WTC11 (cell line): ENCODE measurements around the gene QARS1. TPM values are rescaled to one million over a fixed set of nuclear protein-coding genes. Genes with fewer than 3 reads are reported as not detected.

Source experiments
- ATF1 ChIP-seq: sonication (generic); formaldehyde crosslinking; IDR thresholded peaks from 2 replicates; pipeline ENCODE4 v1.8.1; 2023; ENCODE audit warnings: mild to moderate bottlenecking, moderate library complexity, missing genetic modification reagents
- CBFB ChIP-seq: sonication (generic); formaldehyde crosslinking; IDR thresholded peaks from 2 replicates; pipeline ENCODE4 v1.8.1; 2022; ENCODE audit warnings: mild to moderate bottlenecking, low read depth, missing genetic modification reagents
- CREM ChIP-seq: sonication (generic); formaldehyde crosslinking; IDR thresholded peaks from 2 replicates; pipeline ENCODE4 v1.8.1; 2022; ENCODE audit warnings: mild to moderate bottlenecking, missing genetic modification reagents, moderate library complexity
- FOXK1 ChIP-seq: sonication (generic); formaldehyde crosslinking; IDR thresholded peaks from 2 replicates; pipeline ENCODE4 v1.8.0; 2022; ENCODE audit warnings: mild to moderate bottlenecking, moderate library complexity, missing genetic modification reagents
- MYBL2 ChIP-seq: sonication (generic); formaldehyde crosslinking; IDR thresholded peaks from 2 replicates; pipeline ENCODE4 v1.8.1; 2023; ENCODE audit warnings: mild to moderate bottlenecking, moderate library complexity, missing genetic modification reagents
- NFYB ChIP-seq: sonication (generic); formaldehyde crosslinking; conservative IDR thresholded peaks from 2 replicates; pipeline ENCODE4 v1.8.0; 2022; ENCODE audit warnings: low read depth, missing genetic modification reagents
- NR2C2 ChIP-seq: sonication (generic); formaldehyde crosslinking; IDR thresholded peaks from 2 replicates; pipeline ENCODE4 v1.8.0; 2022; ENCODE audit warnings: mild to moderate bottlenecking, missing genetic modification reagents
- SMAD4 ChIP-seq: sonication (generic); formaldehyde crosslinking; IDR thresholded peaks from 2 replicates; pipeline ENCODE4 v1.8.0; 2022; ENCODE audit warnings: mild to moderate bottlenecking, missing genetic modification reagents
- SOX15 ChIP-seq: fragments of 250-450 bp; sonication (Bioruptor Pico); IDR thresholded peaks from 2 replicates; pipeline ENCODE4 v1.9.0; 2021; ENCODE audit warnings: mild to moderate bottlenecking
- ZNF396 ChIP-seq: fragments of 250-450 bp; sonication (Bioruptor Pico); IDR thresholded peaks from 2 replicates; pipeline ENCODE4 v1.8.0; 2021; ENCODE audit warnings: mild to moderate bottlenecking, moderate library complexity, borderline replicate concordance
- total RNA-seq: library from RNA; stranded (reverse); gene quantifications from 3 replicates; pipeline ENCODE4 v1.2.3, GENCODE V29; 2021
- TF ChIP-seq, protein P1 (sequence below): fragments of 250-450 bp; sonication (Bioruptor Pico); conservative IDR thresholded peaks from 2 replicates; pipeline ENCODE4 v1.9.0; 2021; ENCODE audit warnings: mild to moderate bottlenecking
- TF ChIP-seq, protein P2 (sequence below): sonication (generic); formaldehyde crosslinking; IDR thresholded peaks from 2 replicates; pipeline ENCODE4 v1.8.1; 2022; ENCODE audit warnings: mild to moderate bottlenecking, moderate library complexity, missing genetic modification reagents
- TF ChIP-seq, protein P3 (sequence below): sonication (generic); formaldehyde crosslinking; IDR thresholded peaks from 2 replicates; pipeline ENCODE4 v1.8.0; 2022; ENCODE audit warnings: mild to moderate bottlenecking, missing genetic modification reagents
- TF ChIP-seq, protein P4 (sequence below): sonication (generic); formaldehyde crosslinking; IDR thresholded peaks from 2 replicates; pipeline ENCODE4 v1.8.1; 2022; ENCODE audit warnings: low read depth, mild to moderate bottlenecking, moderate library complexity, missing genetic modification reagents, borderline replicate concordance
- TF ChIP-seq, protein P5 (sequence below): sonication (generic); formaldehyde crosslinking; IDR thresholded peaks from 2 replicates; pipeline ENCODE4 v1.8.0; 2022; ENCODE audit warnings: missing genetic modification reagents
- TF ChIP-seq, protein P6 (sequence below): sonication (generic); formaldehyde crosslinking; conservative IDR thresholded peaks from 2 replicates; pipeline ENCODE4 v1.8.1; 2023; ENCODE audit warnings: mild to moderate bottlenecking, low read depth, missing genetic modification reagents, moderate library complexity
- TF ChIP-seq, protein P7 (sequence below): sonication (generic); formaldehyde crosslinking; IDR thresholded peaks from 2 replicates; pipeline ENCODE4 v1.8.1; 2023; ENCODE audit warnings: mild to moderate bottlenecking, missing genetic modification reagents, moderate library complexity
- TF ChIP-seq, protein P8 (sequence below): sonication (generic); formaldehyde crosslinking; IDR thresholded peaks from 2 replicates; pipeline ENCODE4 v1.8.1; 2023; ENCODE audit warnings: mild to moderate bottlenecking, moderate library complexity, missing genetic modification reagents

QARS1 gene
- total RNA-seq, 1 experiment from 2014 or later: 471 TPM

DNA sequence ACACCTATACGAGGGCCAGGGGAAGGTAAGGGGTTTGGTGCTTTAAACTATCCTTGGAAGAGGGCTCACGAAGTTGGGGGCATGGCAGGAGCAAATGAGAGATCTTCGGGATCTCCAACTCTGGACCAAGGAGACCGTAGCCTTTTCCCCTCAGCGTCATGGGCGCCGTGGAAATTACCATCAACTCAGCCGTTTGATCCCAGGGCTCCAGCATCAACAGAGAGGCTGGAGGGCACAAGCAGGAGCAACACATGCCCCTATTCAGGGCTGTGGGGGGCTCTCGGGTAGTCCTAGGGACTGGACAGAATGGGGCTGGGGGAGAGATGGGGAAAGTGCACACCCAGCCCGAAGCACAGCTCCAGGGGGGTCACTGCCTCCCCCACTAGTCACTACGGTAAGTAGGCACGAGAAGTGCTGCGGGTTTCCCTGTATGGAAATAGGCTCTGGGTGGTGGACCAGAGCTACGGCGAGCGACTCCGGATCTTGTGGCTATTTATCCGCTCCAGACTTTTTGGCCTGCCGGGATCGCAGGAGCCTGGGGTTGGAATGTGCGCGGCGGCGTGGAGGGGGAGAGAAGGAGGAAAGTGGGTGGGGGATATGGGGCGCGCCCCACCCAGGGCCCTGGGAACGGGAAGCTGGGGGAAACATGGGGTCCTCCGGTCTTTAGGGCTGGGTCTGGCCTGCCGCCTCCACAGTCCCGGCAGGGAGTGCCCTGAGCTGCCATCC is 28.8 kb upstream of the QARS1 start (continued):
- TF ChIP-seq, protein P1, sequence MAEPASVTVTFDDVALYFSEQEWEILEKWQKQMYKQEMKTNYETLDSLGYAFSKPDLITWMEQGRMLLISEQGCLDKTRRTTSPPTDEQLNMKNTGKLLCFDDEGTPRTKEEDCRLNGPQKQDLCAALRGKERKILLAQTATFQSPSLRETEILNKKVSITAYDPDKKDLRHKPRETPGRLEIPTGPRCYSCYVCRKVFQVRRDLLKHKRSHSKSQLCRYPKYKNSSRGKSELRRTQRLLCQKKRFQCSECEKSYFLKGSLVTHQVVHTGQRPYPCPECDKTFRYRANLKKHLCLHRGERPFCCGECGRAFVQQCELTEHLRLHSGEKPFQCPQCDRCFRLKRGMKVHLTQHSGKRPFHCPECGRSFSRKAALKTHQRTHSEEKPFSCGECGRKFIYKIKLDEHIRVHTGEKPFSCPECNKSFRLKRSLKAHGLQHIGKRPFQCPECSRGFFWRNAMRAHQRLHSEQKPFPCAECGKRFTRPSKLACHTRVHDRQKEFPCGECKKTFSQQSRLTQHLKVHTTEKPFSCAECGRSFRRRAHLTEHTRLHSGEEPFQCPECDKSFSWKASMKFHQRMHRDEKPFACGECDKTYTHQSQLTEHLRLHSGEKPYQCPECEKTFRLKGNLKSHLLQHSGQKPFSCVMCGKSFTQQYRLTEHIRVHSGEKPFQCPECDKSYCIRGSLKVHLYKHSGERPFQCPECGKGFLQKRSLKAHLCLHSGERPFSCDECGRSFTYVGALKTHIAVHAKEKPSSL (CRISPR knock-in tag): no peak
- TF ChIP-seq MYBL2 (CRISPR knock-in tag) (no peak), NFYB (CRISPR knock-in tag) (no peak), SMAD4 (CRISPR knock-in tag) (no peak), CBFB (CRISPR knock-in tag) (no peak), ZNF396 (CRISPR knock-in tag) (no peak), NR2C2 (CRISPR knock-in tag) (no peak), ATF1 (no peak), SOX15 (no peak), CREM (no peak), FOXK1 (CRISPR knock-in tag) (no peak)
- TF ChIP-seq, protein P2, sequence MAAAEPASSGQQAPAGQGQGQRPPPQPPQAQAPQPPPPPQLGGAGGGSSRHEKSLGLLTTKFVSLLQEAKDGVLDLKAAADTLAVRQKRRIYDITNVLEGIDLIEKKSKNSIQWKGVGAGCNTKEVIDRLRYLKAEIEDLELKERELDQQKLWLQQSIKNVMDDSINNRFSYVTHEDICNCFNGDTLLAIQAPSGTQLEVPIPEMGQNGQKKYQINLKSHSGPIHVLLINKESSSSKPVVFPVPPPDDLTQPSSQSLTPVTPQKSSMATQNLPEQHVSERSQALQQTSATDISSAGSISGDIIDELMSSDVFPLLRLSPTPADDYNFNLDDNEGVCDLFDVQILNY: peak; percentile 40; the same call in 1 of the 2 replicates
- TF ChIP-seq, protein P3, sequence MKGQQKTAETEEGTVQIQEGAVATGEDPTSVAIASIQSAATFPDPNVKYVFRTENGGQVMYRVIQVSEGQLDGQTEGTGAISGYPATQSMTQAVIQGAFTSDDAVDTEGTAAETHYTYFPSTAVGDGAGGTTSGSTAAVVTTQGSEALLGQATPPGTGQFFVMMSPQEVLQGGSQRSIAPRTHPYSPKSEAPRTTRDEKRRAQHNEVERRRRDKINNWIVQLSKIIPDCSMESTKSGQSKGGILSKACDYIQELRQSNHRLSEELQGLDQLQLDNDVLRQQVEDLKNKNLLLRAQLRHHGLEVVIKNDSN (CRISPR knock-in tag): no peak
- TF ChIP-seq, protein P4, sequence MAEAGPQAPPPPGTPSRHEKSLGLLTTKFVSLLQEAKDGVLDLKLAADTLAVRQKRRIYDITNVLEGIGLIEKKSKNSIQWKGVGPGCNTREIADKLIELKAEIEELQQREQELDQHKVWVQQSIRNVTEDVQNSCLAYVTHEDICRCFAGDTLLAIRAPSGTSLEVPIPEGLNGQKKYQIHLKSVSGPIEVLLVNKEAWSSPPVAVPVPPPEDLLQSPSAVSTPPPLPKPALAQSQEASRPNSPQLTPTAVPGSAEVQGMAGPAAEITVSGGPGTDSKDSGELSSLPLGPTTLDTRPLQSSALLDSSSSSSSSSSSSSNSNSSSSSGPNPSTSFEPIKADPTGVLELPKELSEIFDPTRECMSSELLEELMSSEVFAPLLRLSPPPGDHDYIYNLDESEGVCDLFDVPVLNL: no peak
- TF ChIP-seq, protein P5, sequence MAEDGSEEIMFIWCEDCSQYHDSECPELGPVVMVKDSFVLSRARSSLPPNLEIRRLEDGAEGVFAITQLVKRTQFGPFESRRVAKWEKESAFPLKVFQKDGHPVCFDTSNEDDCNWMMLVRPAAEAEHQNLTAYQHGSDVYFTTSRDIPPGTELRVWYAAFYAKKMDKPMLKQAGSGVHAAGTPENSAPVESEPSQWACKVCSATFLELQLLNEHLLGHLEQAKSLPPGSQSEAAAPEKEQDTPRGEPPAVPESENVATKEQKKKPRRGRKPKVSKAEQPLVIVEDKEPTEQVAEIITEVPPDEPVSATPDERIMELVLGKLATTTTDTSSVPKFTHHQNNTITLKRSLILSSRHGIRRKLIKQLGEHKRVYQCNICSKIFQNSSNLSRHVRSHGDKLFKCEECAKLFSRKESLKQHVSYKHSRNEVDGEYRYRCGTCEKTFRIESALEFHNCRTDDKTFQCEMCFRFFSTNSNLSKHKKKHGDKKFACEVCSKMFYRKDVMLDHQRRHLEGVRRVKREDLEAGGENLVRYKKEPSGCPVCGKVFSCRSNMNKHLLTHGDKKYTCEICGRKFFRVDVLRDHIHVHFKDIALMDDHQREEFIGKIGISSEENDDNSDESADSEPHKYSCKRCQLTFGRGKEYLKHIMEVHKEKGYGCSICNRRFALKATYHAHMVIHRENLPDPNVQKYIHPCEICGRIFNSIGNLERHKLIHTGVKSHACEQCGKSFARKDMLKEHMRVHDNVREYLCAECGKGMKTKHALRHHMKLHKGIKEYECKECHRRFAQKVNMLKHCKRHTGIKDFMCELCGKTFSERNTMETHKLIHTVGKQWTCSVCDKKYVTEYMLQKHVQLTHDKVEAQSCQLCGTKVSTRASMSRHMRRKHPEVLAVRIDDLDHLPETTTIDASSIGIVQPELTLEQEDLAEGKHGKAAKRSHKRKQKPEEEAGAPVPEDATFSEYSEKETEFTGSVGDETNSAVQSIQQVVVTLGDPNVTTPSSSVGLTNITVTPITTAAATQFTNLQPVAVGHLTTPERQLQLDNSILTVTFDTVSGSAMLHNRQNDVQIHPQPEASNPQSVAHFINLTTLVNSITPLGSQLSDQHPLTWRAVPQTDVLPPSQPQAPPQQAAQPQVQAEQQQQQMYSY: peak; percentile 97
- TF ChIP-seq, protein P6, sequence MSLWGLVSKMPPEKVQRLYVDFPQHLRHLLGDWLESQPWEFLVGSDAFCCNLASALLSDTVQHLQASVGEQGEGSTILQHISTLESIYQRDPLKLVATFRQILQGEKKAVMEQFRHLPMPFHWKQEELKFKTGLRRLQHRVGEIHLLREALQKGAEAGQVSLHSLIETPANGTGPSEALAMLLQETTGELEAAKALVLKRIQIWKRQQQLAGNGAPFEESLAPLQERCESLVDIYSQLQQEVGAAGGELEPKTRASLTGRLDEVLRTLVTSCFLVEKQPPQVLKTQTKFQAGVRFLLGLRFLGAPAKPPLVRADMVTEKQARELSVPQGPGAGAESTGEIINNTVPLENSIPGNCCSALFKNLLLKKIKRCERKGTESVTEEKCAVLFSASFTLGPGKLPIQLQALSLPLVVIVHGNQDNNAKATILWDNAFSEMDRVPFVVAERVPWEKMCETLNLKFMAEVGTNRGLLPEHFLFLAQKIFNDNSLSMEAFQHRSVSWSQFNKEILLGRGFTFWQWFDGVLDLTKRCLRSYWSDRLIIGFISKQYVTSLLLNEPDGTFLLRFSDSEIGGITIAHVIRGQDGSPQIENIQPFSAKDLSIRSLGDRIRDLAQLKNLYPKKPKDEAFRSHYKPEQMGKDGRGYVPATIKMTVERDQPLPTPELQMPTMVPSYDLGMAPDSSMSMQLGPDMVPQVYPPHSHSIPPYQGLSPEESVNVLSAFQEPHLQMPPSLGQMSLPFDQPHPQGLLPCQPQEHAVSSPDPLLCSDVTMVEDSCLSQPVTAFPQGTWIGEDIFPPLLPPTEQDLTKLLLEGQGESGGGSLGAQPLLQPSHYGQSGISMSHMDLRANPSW (CRISPR knock-in tag): no peak
- TF ChIP-seq, protein P7, sequence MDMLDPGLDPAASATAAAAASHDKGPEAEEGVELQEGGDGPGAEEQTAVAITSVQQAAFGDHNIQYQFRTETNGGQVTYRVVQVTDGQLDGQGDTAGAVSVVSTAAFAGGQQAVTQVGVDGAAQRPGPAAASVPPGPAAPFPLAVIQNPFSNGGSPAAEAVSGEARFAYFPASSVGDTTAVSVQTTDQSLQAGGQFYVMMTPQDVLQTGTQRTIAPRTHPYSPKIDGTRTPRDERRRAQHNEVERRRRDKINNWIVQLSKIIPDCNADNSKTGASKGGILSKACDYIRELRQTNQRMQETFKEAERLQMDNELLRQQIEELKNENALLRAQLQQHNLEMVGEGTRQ: no peak
- TF ChIP-seq, protein P8, sequence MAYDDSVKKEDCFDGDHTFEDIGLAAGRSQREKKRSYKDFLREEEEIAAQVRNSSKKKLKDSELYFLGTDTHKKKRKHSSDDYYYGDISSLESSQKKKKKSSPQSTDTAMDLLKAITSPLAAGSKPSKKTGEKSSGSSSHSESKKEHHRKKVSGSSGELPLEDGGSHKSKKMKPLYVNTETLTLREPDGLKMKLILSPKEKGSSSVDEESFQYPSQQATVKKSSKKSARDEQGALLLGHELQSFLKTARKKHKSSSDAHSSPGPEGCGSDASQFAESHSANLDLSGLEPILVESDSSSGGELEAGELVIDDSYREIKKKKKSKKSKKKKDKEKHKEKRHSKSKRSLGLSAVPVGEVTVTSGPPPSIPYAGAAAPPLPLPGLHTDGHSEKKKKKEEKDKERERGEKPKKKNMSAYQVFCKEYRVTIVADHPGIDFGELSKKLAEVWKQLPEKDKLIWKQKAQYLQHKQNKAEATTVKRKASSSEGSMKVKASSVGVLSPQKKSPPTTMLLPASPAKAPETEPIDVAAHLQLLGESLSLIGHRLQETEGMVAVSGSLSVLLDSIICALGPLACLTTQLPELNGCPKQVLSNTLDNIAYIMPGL (CRISPR knock-in tag): no peak; the same call in 1 of the 2 replicates
- TF ChIP-seq, all 79 proteins: peak for 4
